ENCODE measurements around the gene SH3RF3.

SH3RF3 gene

GRCh38 chr2:109514857-109515256 lies 385.9 kb downstream of the SH3RF3 start:
- H3K27ac ChIP-seq (ENCODE audit: insufficient read depth, low read depth, low read length, poor library complexity, severe bottlenecking) = no peak overlapping the region
- no peaks in the 10 kb centered on the region for H3K9me3 ChIP-seq (ENCODE audit: control insufficient read depth, low read length)
- H3K27me3 ChIP-seq (ENCODE audit: control insufficient read depth, insufficient read depth, low read length, poor library complexity, severe bottlenecking) = no peaks in the 10 kb centered on the region
- 95% methylated on average over 5 of the region's 5 CpGs for WGBS, 2 experiments
- no peak overlapping the region for H3K4me3 ChIP-seq (ENCODE audit: insufficient read depth, low read depth, low read length)
- no peaks in the 10 kb centered on the region for H3K4me1 ChIP-seq (ENCODE audit: control insufficient read depth, insufficient read depth, low read length)
- H3K36me3 ChIP-seq (ENCODE audit: control insufficient read depth, insufficient read depth, low read length) = no peaks in the 10 kb centered on the region

DNA sequence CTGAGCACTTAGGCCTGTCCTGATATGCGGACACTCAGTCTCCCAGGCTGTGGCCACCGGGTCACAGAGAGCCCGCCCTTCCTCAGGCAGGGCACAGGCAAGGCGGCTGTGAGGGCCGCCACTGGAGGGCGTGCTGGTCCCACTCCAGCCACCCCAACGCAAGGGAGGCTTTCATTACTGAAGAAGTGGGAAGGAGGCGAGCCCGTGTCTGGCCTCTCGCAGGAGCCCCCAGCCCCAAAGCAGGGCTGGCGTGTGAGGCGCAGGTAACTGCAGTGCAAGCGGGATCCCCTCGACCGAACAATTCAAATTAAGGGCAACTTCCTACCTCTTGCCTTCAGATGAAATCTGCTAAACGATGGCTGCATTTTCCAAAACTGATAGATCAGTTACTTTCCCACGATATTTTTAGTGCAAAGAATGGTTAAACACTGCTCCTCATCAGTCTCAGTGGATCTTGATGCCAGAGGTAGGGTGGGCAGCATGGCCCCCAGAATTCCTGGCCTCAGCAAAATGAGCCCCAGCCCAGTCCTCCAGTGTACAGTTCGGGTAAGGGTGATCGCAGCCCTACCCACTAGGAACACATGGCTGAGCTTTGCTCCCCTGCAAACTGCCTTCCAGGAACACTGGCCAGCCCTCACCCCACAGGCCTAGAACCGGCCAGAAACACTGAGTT lies 387.6 kb downstream of the SH3RF3 start:
- no peak overlapping the region for H3K27ac ChIP-seq (ENCODE audit: insufficient read depth, low read depth, low read length, poor library complexity, severe bottlenecking)

GRCh38 chr2:109517118-109517889 lies 388.3 kb downstream of the SH3RF3 start:
- Histone ChIP-seq H3K4me1 (ENCODE audit: control insufficient read depth, insufficient read depth, low read length) (no peaks in the 10 kb centered on the region), H3K4me3 (ENCODE audit: insufficient read depth, low read depth, low read length) (no peak overlapping the region), H3K9me3 (ENCODE audit: control insufficient read depth, low read length) (no peaks in the 10 kb centered on the region), H3K27me3 (ENCODE audit: control insufficient read depth, insufficient read depth, low read length, poor library complexity, severe bottlenecking) (no peaks in the 10 kb centered on the region), H3K36me3 (ENCODE audit: control insufficient read depth, insufficient read depth, low read length) (no peaks in the 10 kb centered on the region), H3K27ac (ENCODE audit: insufficient read depth, low read depth, low read length, poor library complexity, severe bottlenecking) (no peak overlapping the region)
- 92% methylated on average over 26 of the region's 26 CpGs for WGBS, 2 experiments

More for the DNA sequence above, 387.6 kb downstream of the SH3RF3 start:
- Histone ChIP-seq H3K4me3 (ENCODE audit: insufficient read depth, low read depth, low read length) (no peak overlapping the region), H3K36me3 (ENCODE audit: control insufficient read depth, insufficient read depth, low read length) (no peaks in the 10 kb centered on the region), H3K9me3 (ENCODE audit: control insufficient read depth, low read length) (no peaks in the 10 kb centered on the region), H3K4me1 (ENCODE audit: control insufficient read depth, insufficient read depth, low read length) (no peaks in the 10 kb centered on the region), H3K27me3 (ENCODE audit: control insufficient read depth, insufficient read depth, low read length, poor library complexity, severe bottlenecking) (no peaks in the 10 kb centered on the region)
- 31 to 33% methylated on average over 20 of the region's 20 CpGs for WGBS, 2 experiments

GRCh38 chr2:109519513-109519912 lies 390.5 kb downstream of the SH3RF3 start:
- Histone ChIP-seq H3K27ac (ENCODE audit: insufficient read depth, low read depth, low read length, poor library complexity, severe bottlenecking) (no peak overlapping the region), H3K4me3 (ENCODE audit: insufficient read depth, low read depth, low read length) (no peak overlapping the region), H3K9me3 (ENCODE audit: control insufficient read depth, low read length) (no peaks in the 10 kb centered on the region), H3K36me3 (ENCODE audit: control insufficient read depth, insufficient read depth, low read length) (no peaks in the 10 kb centered on the region), H3K27me3 (ENCODE audit: control insufficient read depth, insufficient read depth, low read length, poor library complexity, severe bottlenecking) (no peaks in the 10 kb centered on the region), H3K4me1 (ENCODE audit: control insufficient read depth, insufficient read depth, low read length) (no peaks in the 10 kb centered on the region)
- 89 to 92% methylated on average over 4 of the region's 4 CpGs for WGBS, 2 experiments

DNA sequence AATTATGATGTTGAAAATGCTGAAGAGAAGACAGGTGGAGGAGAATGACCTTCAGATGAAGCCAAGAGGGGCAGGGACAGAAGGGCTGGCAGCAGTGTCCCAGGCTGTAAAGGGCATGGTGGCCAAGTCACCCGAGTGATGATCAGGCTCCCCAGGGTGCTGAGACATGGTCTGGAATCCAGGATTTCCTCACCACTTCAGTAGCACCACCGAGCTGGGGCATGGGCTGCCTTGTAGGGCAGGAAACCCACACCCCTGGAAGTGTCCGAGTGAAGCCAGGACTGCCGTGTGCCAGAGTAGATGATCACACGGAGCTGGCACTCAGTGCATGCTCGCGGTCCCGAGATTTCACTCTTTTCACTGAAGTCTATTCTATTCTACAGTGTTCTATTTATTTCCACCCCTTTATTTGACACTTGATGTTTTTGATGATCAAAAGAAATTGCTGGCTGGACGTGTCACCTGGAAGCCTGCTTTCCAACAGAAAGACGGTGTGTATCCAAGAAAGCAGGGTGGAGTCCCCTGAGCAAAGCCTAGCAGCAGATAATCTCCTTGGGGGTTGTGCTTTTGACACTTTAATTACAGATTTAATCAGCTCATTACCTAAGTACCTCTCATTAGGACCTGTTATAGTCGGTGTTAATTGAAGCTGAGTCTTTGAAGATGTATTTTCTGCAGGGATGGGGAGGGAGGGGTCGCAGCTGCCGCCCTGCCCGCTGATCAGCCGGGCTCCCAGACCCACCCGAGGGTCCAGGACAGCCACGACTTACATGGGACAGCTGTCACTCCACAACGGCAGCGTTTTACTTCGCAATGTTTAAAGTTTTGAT lies 392.4 kb downstream of the SH3RF3 start:
- Histone ChIP-seq H3K27ac (ENCODE audit: insufficient read depth, low read depth, low read length, poor library complexity, severe bottlenecking) (no peak overlapping the region), H3K36me3 (ENCODE audit: control insufficient read depth, insufficient read depth, low read length) (no peaks in the 10 kb centered on the region), H3K27me3 (ENCODE audit: control insufficient read depth, insufficient read depth, low read length, poor library complexity, severe bottlenecking) (no peaks in the 10 kb centered on the region), H3K4me3 (ENCODE audit: insufficient read depth, low read depth, low read length) (no peak overlapping the region), H3K9me3 (ENCODE audit: control insufficient read depth, low read length) (no peaks in the 10 kb centered on the region), H3K4me1 (ENCODE audit: control insufficient read depth, insufficient read depth, low read length) (no peaks in the 10 kb centered on the region)
- WGBS, 2 experiments = 93 to 94% methylated on average over 20 of the region's 20 CpGs

DNA sequence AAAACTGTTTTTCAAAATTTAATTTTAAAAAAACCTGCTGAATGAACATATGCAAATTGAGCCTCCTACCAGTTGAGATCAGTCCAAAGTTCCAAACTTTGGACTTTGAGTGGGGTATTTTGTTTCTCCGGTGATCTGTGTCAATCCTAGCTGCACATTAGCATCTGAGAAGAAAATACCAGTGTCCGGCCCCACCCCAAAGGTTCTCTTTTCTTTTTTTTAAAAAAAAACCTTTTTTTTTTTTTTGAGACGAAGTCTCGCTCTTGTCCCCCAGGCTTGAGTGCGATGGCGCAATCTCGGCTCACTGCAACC lies 393.0 kb downstream of the SH3RF3 start:
- H3K4me3 ChIP-seq (ENCODE audit: insufficient read depth, low read depth, low read length) = no peak overlapping the region
- H3K27me3 ChIP-seq (ENCODE audit: control insufficient read depth, insufficient read depth, low read length, poor library complexity, severe bottlenecking) = no peaks in the 10 kb centered on the region
- H3K9me3 ChIP-seq (ENCODE audit: control insufficient read depth, low read length) = no peaks in the 10 kb centered on the region
- WGBS, 2 experiments = 92 to 93% methylated on average over 7 of the region's 7 CpGs
- H3K36me3 ChIP-seq (ENCODE audit: control insufficient read depth, insufficient read depth, low read length) = no peaks in the 10 kb centered on the region
- H3K27ac ChIP-seq (ENCODE audit: insufficient read depth, low read depth, low read length, poor library complexity, severe bottlenecking) = no peak overlapping the region
- H3K4me1 ChIP-seq (ENCODE audit: control insufficient read depth, insufficient read depth, low read length) = no peaks in the 10 kb centered on the region

- H3K4me1 ChIP-seq (ENCODE audit: control insufficient read depth, insufficient read depth, low read length) = no peaks in the 10 kb centered on the region
Measured at GRCh38 chr2:109523121-109523520, 394.1 kb downstream of the SH3RF3 start.

GRCh38 chr2:109523536-109524361 lies 394.7 kb downstream of the SH3RF3 start:
- Histone ChIP-seq H3K4me3 (ENCODE audit: insufficient read depth, low read depth, low read length) (no peak overlapping the region), H3K4me1 (ENCODE audit: control insufficient read depth, insufficient read depth, low read length) (no peaks in the 10 kb centered on the region), H3K36me3 (ENCODE audit: control insufficient read depth, insufficient read depth, low read length) (no peaks in the 10 kb centered on the region), H3K27me3 (ENCODE audit: control insufficient read depth, insufficient read depth, low read length, poor library complexity, severe bottlenecking) (no peaks in the 10 kb centered on the region), H3K9me3 (ENCODE audit: control insufficient read depth, low read length) (no peaks in the 10 kb centered on the region), H3K27ac (ENCODE audit: insufficient read depth, low read depth, low read length, poor library complexity, severe bottlenecking) (no peak overlapping the region)
- WGBS, 2 experiments = 94 to 95% methylated on average over 13 of the region's 13 CpGs

More at GRCh38 chr2:109523121-109523520, 394.1 kb downstream of the SH3RF3 start:
- WGBS, 2 experiments = 84 to 86% methylated on average over 6 of the region's 6 CpGs
- Histone ChIP-seq H3K27ac (ENCODE audit: insufficient read depth, low read depth, low read length, poor library complexity, severe bottlenecking) (no peak overlapping the region), H3K27me3 (ENCODE audit: control insufficient read depth, insufficient read depth, low read length, poor library complexity, severe bottlenecking) (no peaks in the 10 kb centered on the region), H3K9me3 (ENCODE audit: control insufficient read depth, low read length) (no peaks in the 10 kb centered on the region), H3K36me3 (ENCODE audit: control insufficient read depth, insufficient read depth, low read length) (no peaks in the 10 kb centered on the region), H3K4me3 (ENCODE audit: insufficient read depth, low read depth, low read length) (no peak overlapping the region)

- Histone ChIP-seq H3K27me3 (ENCODE audit: control insufficient read depth, insufficient read depth, low read length, poor library complexity, severe bottlenecking) (no peaks in the 10 kb centered on the region), H3K4me3 (ENCODE audit: insufficient read depth, low read depth, low read length) (no peak overlapping the region), H3K36me3 (ENCODE audit: control insufficient read depth, insufficient read depth, low read length) (no peaks in the 10 kb centered on the region), H3K4me1 (ENCODE audit: control insufficient read depth, insufficient read depth, low read length) (no peaks in the 10 kb centered on the region), H3K9me3 (ENCODE audit: control insufficient read depth, low read length) (no peaks in the 10 kb centered on the region), H3K27ac (ENCODE audit: insufficient read depth, low read depth, low read length, poor library complexity, severe bottlenecking) (no peak overlapping the region)
- WGBS, 2 experiments = 65 to 67% methylated on average over 4 of the region's 4 CpGs
Measured at GRCh38 chr2:109525836-109526235, 396.8 kb downstream of the SH3RF3 start.
